Caco-2 (cell line): ENCODE results near the gene ERCC1. TPM values are rescaled to one million over a fixed set of nuclear protein-coding genes. Genes with fewer than 3 reads are reported as not detected.

Source experiments
- BruUV-seq: library from RNA; stranded (reverse); fragments of 400-500 nt; replicated peaks from 2 replicates; lab custom pipeline; 2021; lab: Mats Ljungman, UMichigan
- CTCF ChIA-PET: fragments of 300-600 bp; sonication (Branson Sonifier 250); formaldehyde crosslinking; loops from one replicate; lab custom pipeline; 2022; ENCODE audit warnings: antibody characterized with exemption; lab: Charles Lee
- POLR2A ChIA-PET: fragments of 300-600 bp; sonication (Branson Sonifier 250); formaldehyde crosslinking; loops from one replicate; lab custom pipeline; 2022; ENCODE audit warnings: antibody characterized with exemption; lab: Charles Lee
- DNase-seq, 2 experiments: peaks; one replicate each; pipeline versions ENCODE4 v3.0.0 to v3.0.0-alpha.2; 2020 to 2022
- H3K27me3 ChIP-seq: replicated peaks from 2 replicates; pipeline ENCODE4 v1.6.0; 2011; ENCODE audit warnings: low read length; ENCODE audit not compliant: control insufficient read depth, insufficient read depth
- H3K36me3 ChIP-seq: 2 replicates; pipeline ENCODE4 v1.5.1; 2011; ENCODE audit warnings: low read length; ENCODE audit not compliant: control insufficient read depth, insufficient read depth
- H3K4me1 ChIP-seq: fragments of 250-450 bp; sonication (Bioruptor Pico); 2 replicates; pipeline ENCODE4 v1.5.1; 2020; ENCODE audit warnings: mild to moderate bottlenecking
- H3K4me3 ChIP-seq: 2 replicates; pipeline ENCODE4 v1.5.1; 2011; ENCODE audit warnings: low read depth, mild to moderate bottlenecking, control low read depth, low read length
- H3K9me3 ChIP-seq: fragments of 250-450 bp; sonication (Bioruptor Pico); 2 replicates; pipeline ENCODE4 v1.5.1; 2020; ENCODE audit warnings: mild to moderate bottlenecking, moderate library complexity
- H3K27ac Mint-ChIP-seq: one replicate; pipeline ENCODE4 v1.8.0; 2022; ENCODE audit warnings: mixed read lengths; ENCODE audit not compliant: unreplicated experiment
- H3K27me3 Mint-ChIP-seq: one replicate; pipeline ENCODE4 v1.8.0; 2022; ENCODE audit warnings: mixed read lengths; ENCODE audit not compliant: insufficient read depth, unreplicated experiment
- H3K36me3 Mint-ChIP-seq: one replicate; pipeline ENCODE4 v1.8.0; 2022; ENCODE audit warnings: mild to moderate bottlenecking, mixed read lengths; ENCODE audit not compliant: insufficient read depth, unreplicated experiment
- H3K4me1 Mint-ChIP-seq: one replicate; pipeline ENCODE4 v1.8.0; 2022; ENCODE audit warnings: low read depth, mixed read lengths; ENCODE audit not compliant: unreplicated experiment
- H3K4me3 Mint-ChIP-seq: one replicate; pipeline ENCODE4 v1.8.0; 2022; ENCODE audit warnings: mild to moderate bottlenecking, moderate library complexity, mixed read lengths; ENCODE audit not compliant: unreplicated experiment
- H3K9me3 Mint-ChIP-seq: one replicate; pipeline ENCODE4 v1.8.0; 2022; ENCODE audit warnings: mixed read lengths; ENCODE audit not compliant: unreplicated experiment
- CTCF ChIP-seq, 2 experiments: fragments of 200-600 bp in 1 of 2; IDR thresholded peaks; 1 replicate in 1 of 2; 2 replicates in 1 of 2; pipeline versions ENCODE4 v1.5.1 to v1.8.0; 2011 to 2022; ENCODE audit warnings: antibody characterized with exemption in 1 of 2, control low read depth in 1 of 2, inconsistent platforms in 1 of 2, low read depth in 1 of 2, low read length in 1 of 2, mild to moderate bottlenecking in 1 of 2, moderate library complexity in 1 of 2; ENCODE audit not compliant: insufficient read depth in 1 of 2, severe bottlenecking in 1 of 2, unreplicated experiment in 1 of 2
- intact Hi-C: fragments of 100-400 bp; cut with micrococcal nuclease; formaldehyde crosslinking; loops from one replicate; pipeline ENCODE4 v1.10.0; 2022; ENCODE audit not compliant: unreplicated experiment
- total RNA-seq: library from RNA; stranded (reverse); gene quantifications from 2 replicates; pipeline ENCODE4 v1.2.3, GENCODE V29; 2022

The ERCC1 gene
- total RNA-seq, 1 experiment from 2014 or later: 51.0 TPM

- intact Hi-C loops: no loop called here
- no peak for DNase-seq
- Histone ChIP-seq H3K4me3 (no peak overlapping the region), H3K36me3 (no peaks in the 10 kb centered on the region), H3K4me1 (peaks cover 9% of the 10 kb centered on the region; the same call in 1 of the 2 replicates), H3K9me3 (no peaks in the 10 kb centered on the region), H3K27me3 (no peaks in the 10 kb centered on the region)
- Mint-ChIP-seq H3K36me3 (peaks cover 48% of the 10 kb centered on the region), H3K4me1 (peaks cover 6% of the 10 kb centered on the region), H3K4me3 (peak overlapping the region; percentile 92), H3K9me3 (no peaks in the 10 kb centered on the region), H3K27ac (no peak overlapping the region), H3K27me3 (peaks cover 2% of the 10 kb centered on the region)
- POLR2A ChIA-PET: no interaction called here
- CTCF ChIA-PET: interaction anchor here (1.1 kb wide), 1 partner anchor 15 kb away, joined by 3 read pairs; no protein-coding TSS in a partner anchor
- BruUV-seq: no TSS peak
- no peak for TF ChIP-seq CTCF (IDR thresholded peaks at IDR 0.05; ENCODE audit: insufficient read depth in 1 of 2, low read depth in 1 of 2, low read length in 1 of 2, severe bottlenecking in 1 of 2, unreplicated experiment in 1 of 2)
These were observed 47.0 kb upstream of the ERCC1 start for GRCh38 chr19:45470762-45471081.

GRCh38 chr19:45469945-45470761, 46.4 kb upstream of the ERCC1 start:
- CTCF ChIA-PET: interaction anchor here (0.6 to 6.3 kb wide), 10 partner anchors 8 to 299 kb away, joined by 3 to 116 read pairs (median 4); partner anchors contain the start of genes PPP1R13L and SIX5
- POLR2A ChIA-PET: interaction anchor here (0.8 to 4.4 kb wide), 9 partner anchors 8 to 171 kb away, joined by 3 to 38 read pairs (median 6); no protein-coding TSS in a partner anchor
- Mint-ChIP-seq H3K9me3 (no peaks in the 10 kb centered on the region), H3K4me3 (peak overlapping the region; percentile 92), H3K27me3 (peaks cover 2% of the 10 kb centered on the region), H3K36me3 (peaks cover 48% of the 10 kb centered on the region), H3K4me1 (peaks cover 6% of the 10 kb centered on the region), H3K27ac (peak overlapping the region; percentile 98)
- H3K36me3 ChIP-seq: no peaks in the 10 kb centered on the region
- H3K27me3 ChIP-seq: no peaks in the 10 kb centered on the region
- TF ChIP-seq CTCF (IDR thresholded peaks at IDR 0.05; ENCODE audit: insufficient read depth in 1 of 2, low read depth in 1 of 2, low read length in 1 of 2, severe bottlenecking in 1 of 2, unreplicated experiment in 1 of 2): no peak
- H3K4me1 ChIP-seq: peaks cover 9% of the 10 kb centered on the region; the same call in 1 of the 2 replicates
- intact Hi-C loops: loop anchor here (1.0 kb wide), 5 partner anchors 8 to 31 kb away; no protein-coding TSS in a partner anchor
- H3K9me3 ChIP-seq: no peaks in the 10 kb centered on the region
- H3K4me3 ChIP-seq: peak overlapping the region; percentile 74
- no TSS peak for BruUV-seq
- peak in 1 of 2 experiments; percentile 62 for DNase-seq

GRCh38 chr19:45469132-45469944, 45.6 kb upstream of the ERCC1 start:
- Mint-ChIP-seq H3K4me3 (peak overlapping the region; percentile 92), H3K36me3 (peaks cover 48% of the 10 kb centered on the region), H3K9me3 (no peaks in the 10 kb centered on the region), H3K27me3 (no peaks in the 10 kb centered on the region), H3K27ac (peak overlapping the region; percentile 98), H3K4me1 (peaks cover 6% of the 10 kb centered on the region)
- H3K27me3 ChIP-seq: no peaks in the 10 kb centered on the region
- BruUV-seq: no TSS peak
- intact Hi-C loops: loop anchor here (1.0 kb wide), 5 partner anchors 9 to 30 kb away; no protein-coding TSS in a partner anchor
- no peaks in the 10 kb centered on the region for H3K9me3 ChIP-seq
- POLR2A ChIA-PET: interaction anchor here (0.5 to 4.4 kb wide), 15 partner anchors 9 to 302 kb away, joined by 3 to 38 read pairs (median 4); no protein-coding TSS in a partner anchor
- H3K4me1 ChIP-seq: peaks cover 9% of the 10 kb centered on the region; the same call in 1 of the 2 replicates
- peak in 1 of 2 experiments; percentile 2 for TF ChIP-seq CTCF (IDR thresholded peaks at IDR 0.05; ENCODE audit: insufficient read depth in 1 of 2, low read depth in 1 of 2, low read length in 1 of 2, severe bottlenecking in 1 of 2, unreplicated experiment in 1 of 2)
- CTCF ChIA-PET: interaction anchor here (0.6 to 6.3 kb wide), 9 partner anchors 9 to 300 kb away, joined by 3 to 116 read pairs (median 4); partner anchors contain the start of genes PPP1R13L and SIX5
- peak overlapping the region; percentile 74 for H3K4me3 ChIP-seq
- H3K36me3 ChIP-seq: no peaks in the 10 kb centered on the region
- peak; percentile 93 to 96 for DNase-seq
